Frontal cortex (tissue), 4 donors: ENCODE results near the gene G6PC1. TPM values are rescaled to one million over a fixed set of nuclear protein-coding genes. Genes with fewer than 3 reads are reported as not detected.
"Not testable (repeated sequence)": the region's sequence is repeated elsewhere in the genome, so short reads cannot be mapped to it uniquely, and the experiment has no call there.

Experiments used
- DNase-seq, 2 donors: peaks; one replicate each; pipeline ENCODE4 v3.0.0; 2012; ENCODE audit warnings: low spot score in 2 of 2
- FAIRE-seq: peaks from 2 replicates; lab custom pipeline; 2012; peaks lifted over from hg19 to GRCh38; lab: Jason Lieb, UNC
- total RNA-seq: library from RNA; depleted of rRNA; stranded (reverse); fragments of >200 nt; gene quantifications from one replicate; pipeline ENCODE4 v1.2.3, GENCODE V29; 2014
- donor health status: control.
- donor health status: control.
- donor health status: control.

The G6PC1 gene
- total RNA-seq, 1 donor from 2014 or later, result not detected

- DNase-seq (no peak), FAIRE-seq (no peak)
These were observed 5.4 kb upstream of the G6PC1 start for GRCh38 chr17:42895185-42895555.

DNA sequence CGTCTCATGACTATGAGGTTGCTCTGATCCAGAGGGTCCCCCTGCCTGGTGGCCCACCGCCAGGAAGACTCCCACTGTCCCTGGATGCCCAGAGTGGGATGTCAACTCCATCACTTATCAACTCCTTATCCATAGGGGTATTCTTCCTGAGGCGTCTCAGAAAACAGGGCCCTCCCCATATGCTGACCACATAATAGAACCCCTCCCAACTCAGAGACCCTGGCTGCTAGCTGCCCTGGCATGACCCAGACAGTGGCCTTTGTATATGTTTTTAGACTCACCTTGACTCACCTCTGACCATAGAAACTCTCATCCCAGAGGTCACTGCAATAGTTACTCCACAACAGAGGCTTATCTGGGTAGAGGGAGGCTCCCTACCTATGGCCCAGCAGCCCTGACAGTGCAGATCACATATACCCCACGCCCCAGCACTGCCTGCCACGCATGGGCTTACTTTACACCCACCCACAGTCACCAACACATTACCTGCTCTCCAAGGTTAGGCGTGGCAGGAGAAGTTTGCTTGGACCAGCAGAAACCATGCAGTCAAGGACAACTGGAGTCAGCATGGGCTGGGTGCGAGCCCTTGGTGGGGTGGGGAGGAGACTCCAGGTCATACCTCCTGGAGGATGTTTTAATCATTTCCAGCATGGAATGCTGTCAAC is 2.3 kb upstream of the G6PC1 start:
- no peak for DNase-seq
- no peak for FAIRE-seq

DNA sequence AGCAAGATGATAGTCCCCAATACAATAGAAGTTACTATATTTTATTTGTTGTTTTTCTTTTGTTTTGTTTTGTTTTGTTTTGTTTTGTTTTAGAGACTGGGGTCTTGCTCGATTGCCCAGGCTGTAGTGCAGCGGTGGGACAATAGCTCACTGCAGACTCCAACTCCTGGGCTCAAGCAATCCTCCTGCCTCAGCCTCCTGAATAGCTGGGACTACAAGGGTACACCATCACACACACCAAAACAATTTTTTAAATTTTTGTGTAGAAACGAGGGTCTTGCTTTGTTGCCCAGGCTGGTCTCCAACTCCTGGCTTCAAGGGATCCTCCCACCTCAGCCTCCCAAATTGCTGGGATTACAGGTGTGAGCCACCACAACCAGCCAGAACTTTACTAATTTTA is 618 bp upstream of the G6PC1 start:
- not testable (repeated sequence) for DNase-seq, FAIRE-seq

GRCh38 chr17:42901535-42902229 is 1.1 kb downstream of the G6PC1 start:
- DNase-seq, result no peak
- no peak for FAIRE-seq

DNA sequence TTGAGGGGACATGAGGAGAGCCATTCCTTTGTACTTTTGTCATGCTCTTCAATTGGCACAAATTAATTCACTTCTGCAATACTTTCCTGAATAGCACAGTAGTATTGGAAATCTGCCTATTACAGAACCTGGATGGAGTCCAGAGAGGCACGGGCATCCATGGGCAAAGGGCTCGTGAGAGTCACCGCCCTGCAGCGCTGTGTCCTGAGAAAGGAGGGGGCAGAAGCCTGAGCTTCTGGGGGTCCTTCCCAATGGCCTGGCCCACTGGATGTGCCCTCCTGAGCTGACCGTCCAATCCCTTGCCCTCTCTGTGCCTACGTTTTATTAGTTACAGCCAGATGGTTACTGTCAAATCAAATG is 3.5 kb downstream of the G6PC1 start:
- FAIRE-seq, result no peak
- no peak for DNase-seq

GRCh38 chr17:42906772-42907446 is 6.3 kb downstream of the G6PC1 start:
- FAIRE-seq (no peak), DNase-seq (no peak)

- no peak for FAIRE-seq
- no peak for DNase-seq
These were observed 8.5 kb downstream of the G6PC1 start for GRCh38 chr17:42908872-42909700.

DNA sequence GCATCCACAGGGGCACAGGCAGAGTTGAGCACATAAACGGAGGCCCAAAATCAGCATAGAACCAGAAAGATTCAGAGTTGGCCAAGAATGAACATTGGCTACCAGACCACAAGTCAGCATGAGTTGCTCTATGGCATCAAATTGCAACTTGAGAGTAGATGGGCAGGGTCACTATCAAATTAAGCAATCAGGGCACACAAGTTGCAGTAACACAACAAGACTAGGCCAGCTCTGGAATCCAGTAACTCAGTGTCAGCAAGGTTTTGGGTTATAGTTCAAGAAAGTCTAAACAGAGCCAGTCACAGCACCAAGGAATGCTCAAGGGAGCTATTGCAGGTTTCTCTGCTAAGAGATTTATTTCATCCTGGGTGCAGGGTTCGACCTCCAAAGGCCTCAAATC is 12.9 kb downstream of the G6PC1 start:
- DNase-seq (no peak), FAIRE-seq (no peak)

DNA sequence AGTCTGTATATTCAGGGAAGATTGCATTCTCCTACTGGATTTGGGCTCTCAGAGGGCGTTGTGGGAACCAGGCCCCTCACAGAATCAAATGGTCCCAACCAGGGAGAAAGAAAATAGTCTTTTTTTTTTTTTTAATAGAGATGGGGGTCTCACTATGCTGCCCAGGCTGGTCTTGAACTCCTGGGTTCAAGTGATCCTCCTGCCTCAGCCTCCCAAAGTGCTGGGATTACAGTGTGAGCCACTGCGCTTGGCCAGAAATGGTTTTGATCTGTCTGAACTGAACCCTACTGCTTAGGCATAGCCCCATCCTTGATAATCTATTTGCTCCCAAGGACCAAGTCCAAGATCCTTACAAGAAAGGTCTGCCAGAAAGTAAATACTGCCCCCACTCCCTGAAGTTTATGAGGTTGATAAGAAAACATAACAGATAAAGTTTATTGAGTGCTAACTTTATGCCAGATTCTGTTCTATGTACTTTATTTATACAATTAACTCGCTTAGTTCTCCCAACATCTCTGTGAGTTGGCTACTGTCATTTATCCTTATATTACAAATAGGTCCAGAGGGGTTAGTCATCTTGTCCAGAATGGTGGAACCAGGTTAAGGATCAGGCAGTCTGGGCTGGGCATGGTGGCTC is 13.5 kb downstream of the G6PC1 start:
- FAIRE-seq (no peak), DNase-seq (no peak)

GRCh38 chr17:42915288-42915687 is 14.7 kb downstream of the G6PC1 start:
- DNase-seq, FAIRE-seq: not testable (repeated sequence)

DNA sequence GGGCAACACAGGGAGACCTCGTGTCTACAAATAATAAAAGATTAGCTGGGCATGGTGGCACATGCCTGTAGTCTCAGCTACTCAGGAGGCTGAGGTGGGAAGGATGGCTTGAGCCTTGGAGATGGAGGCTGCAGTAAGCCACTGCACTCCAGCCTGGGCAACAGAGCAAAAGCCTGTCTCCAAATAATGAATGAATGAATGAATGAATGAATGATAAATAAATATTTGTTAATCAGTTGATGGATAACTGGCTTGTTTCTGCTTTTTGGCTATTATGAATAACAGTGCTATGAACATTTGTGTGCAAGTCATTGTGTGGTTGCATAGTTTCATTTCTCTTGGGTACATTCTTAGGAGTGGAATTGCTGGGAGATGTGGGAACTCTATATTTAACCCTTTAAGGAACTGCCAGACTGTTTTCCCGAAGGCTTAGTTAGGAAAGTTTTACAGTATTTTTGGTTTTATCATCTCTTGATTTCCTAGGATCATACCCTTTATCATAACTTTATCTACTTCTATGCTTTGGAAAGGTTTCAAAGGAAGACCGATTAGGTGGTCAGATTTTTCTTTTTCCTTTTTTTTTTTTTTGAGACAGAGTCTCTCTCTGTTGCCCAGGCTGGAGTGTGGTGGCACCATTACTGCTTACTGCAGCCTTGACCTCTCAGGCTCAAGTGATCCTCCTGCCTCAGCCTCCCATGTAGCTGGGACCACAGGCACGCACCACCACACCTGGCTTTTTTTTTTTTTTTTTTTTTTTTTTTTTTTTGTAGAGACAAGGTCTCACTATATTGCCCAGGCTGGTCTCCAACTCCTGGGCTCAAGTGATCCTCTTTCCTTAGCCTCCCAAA is 16.0 kb downstream of the G6PC1 start:
- DNase-seq, FAIRE-seq: not testable (repeated sequence)

DNA sequence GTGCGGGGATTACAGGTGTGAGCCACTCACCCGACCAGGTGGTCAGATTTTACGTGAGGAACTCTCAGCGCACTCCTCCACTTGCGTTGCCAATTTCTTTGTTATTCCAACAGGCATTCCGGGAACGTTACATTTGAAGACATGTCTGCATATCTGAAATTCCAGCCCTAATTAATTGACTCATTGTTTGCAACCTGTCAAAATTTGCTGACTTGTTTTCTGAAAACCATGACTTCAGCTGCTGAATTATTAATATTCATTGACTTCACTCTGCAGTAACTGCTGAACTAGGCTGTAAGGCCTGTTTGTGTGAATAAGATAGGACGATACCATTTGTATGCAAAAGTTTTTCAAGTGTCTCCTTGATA is 16.6 kb downstream of the G6PC1 start:
- no peak for DNase-seq
- no peak for FAIRE-seq

- DNase-seq (no peak), FAIRE-seq (no peak)
These were observed 18.4 kb downstream of the G6PC1 start for GRCh38 chr17:42918902-42919521.

- not testable (repeated sequence) for FAIRE-seq, DNase-seq
These were observed 19.0 kb downstream of the G6PC1 start for GRCh38 chr17:42919522-42920077.

DNA sequence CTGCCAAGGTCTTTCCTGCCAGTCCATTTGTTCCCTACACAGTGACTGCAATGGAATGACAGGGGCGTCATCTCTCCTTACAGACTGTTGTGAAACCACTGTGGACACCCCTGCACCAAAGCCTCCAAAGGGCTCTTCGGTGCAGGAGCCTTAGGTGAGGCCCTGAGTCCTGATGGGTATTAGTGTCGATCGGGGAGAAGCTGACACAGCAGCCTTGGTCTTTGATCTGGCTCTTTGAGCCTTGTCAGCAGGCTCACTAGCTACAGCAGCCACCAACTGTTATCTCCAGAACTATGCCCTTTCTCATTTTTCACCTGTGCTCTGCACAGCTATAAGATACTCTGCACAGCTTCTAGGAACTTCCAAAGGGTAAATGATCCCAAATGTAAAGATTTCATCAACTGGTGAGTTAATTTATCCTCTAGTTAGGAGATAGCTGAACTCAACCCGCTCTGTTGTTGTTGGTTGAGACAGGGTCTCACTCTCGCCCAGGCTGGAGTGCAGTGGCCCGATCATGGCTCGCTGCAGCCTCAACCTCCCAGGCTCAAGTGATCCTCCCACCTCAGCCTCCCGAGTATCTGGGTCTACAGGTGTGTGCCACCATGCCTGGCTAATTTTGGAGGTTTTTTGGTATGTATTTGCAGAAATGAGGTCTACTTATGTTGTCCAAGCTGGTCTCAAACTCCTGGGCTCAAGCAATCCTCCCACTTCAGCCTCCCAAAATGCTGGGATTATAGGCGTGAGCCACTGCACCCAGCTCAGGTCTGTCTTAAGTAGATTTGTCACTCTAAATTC is 19.7 kb downstream of the G6PC1 start:
- FAIRE-seq (no peak), DNase-seq (no peak)

DNA sequence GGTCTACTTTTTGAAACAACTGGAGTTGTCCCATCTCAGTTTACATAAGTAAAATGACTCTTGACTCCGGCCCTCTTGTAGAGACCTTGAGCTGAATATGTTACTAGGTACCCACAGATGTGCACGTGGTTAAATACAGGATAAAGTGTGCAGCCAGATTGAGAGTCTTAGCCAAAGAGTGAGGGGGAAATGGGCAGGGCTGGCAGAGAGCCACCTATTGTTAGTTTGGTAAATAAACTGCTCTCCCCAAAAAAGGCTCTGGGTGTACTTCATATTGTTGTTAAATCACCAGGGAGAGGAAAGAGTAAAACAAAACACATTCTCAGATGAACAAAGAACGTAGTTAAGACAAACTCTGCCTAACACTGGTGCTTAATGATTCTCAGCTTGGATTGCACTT is 20.3 kb downstream of the G6PC1 start:
- no peak for DNase-seq
- no peak for FAIRE-seq

DNA sequence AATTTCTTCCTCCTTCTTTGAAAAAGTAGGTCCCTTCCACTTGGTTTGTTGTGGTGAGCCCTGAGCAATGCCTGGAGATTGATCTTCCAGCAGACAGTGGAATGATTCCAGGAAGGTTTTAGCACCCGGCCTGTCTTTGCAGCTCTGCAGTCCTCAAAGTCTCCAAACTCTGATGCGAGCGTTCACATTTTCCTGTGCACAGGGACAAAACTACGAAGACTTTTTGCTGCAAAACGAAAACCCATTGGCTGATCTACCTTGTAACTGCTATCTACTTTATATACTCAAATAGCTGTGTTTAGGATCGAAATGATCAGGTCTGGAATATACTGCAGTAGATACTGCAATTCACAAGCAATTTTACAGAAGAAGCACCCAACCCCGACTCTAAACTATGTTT is 21.7 kb downstream of the G6PC1 start:
- no peak for DNase-seq
- no peak for FAIRE-seq

GRCh38 chr17:42923472-42923871 is 22.9 kb downstream of the G6PC1 start:
- DNase-seq, FAIRE-seq: not testable (repeated sequence)
